ENCODE measurements around the gene CNOT4. TPM values are rescaled to one million over a fixed set of nuclear protein-coding genes. Genes with fewer than 3 reads are reported as not detected.

Gene CNOT4
- total RNA-seq, 1 experiment from 2014 or later = 14.6 TPM

DNA sequence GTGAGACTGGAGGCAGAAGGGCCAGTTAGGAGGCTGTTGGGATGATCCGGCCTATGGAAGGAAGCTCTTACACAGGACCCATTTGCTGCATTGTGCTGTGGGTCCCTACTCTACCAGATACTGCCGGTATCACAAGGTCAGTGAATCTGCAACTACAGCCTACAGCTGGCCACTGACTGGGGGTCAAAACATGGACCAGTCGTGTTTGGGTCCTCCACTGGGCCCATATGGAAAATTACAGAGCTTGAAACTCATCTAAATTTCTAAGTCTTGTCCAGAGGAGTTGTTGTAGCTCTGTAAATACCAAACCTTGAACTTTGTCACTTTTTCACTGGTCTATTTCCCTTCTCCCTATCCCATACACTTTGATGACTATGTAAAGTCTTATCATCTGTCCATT, 42.2 kb upstream of the CNOT4 start:
- TF ChIP-seq PRRX2 (CRISPR knock-in tag; IDR thresholded peaks at IDR 0.05) (no peak), TP53 (CRISPR knock-in tag; IDR thresholded peaks at IDR 0.05) (no peak), MXD4 (CRISPR knock-in tag; IDR thresholded peaks at IDR 0.05; ENCODE audit: borderline replicate concordance) (no peak), ZNF263 (CRISPR knock-in tag; IDR thresholded peaks at IDR 0.05; ENCODE audit: low read depth) (no peak), ZNF317 (CRISPR knock-in tag; IDR thresholded peaks at IDR 0.05; ENCODE audit: borderline replicate concordance, low read depth) (no peak)
- TF ChIP-seq, protein P1, sequence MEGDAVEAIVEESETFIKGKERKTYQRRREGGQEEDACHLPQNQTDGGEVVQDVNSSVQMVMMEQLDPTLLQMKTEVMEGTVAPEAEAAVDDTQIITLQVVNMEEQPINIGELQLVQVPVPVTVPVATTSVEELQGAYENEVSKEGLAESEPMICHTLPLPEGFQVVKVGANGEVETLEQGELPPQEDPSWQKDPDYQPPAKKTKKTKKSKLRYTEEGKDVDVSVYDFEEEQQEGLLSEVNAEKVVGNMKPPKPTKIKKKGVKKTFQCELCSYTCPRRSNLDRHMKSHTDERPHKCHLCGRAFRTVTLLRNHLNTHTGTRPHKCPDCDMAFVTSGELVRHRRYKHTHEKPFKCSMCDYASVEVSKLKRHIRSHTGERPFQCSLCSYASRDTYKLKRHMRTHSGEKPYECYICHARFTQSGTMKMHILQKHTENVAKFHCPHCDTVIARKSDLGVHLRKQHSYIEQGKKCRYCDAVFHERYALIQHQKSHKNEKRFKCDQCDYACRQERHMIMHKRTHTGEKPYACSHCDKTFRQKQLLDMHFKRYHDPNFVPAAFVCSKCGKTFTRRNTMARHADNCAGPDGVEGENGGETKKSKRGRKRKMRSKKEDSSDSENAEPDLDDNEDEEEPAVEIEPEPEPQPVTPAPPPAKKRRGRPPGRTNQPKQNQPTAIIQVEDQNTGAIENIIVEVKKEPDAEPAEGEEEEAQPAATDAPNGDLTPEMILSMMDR (IDR thresholded peaks at IDR 0.05) = no peak
- TF ChIP-seq, protein P2, sequence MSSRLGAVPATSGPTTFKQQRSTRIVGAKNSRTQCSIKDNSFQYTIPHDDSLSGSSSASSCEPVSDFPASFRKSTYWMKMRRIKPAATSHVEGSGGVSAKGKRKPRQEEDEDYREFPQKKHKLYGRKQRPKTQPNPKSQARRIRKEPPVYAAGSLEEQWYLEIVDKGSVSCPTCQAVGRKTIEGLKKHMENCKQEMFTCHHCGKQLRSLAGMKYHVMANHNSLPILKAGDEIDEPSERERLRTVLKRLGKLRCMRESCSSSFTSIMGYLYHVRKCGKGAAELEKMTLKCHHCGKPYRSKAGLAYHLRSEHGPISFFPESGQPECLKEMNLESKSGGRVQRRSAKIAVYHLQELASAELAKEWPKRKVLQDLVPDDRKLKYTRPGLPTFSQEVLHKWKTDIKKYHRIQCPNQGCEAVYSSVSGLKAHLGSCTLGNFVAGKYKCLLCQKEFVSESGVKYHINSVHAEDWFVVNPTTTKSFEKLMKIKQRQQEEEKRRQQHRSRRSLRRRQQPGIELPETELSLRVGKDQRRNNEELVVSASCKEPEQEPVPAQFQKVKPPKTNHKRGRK (CRISPR knock-in tag; IDR thresholded peaks at IDR 0.05; ENCODE audit: borderline replicate concordance) = no peak
- TF ChIP-seq, protein P3, sequence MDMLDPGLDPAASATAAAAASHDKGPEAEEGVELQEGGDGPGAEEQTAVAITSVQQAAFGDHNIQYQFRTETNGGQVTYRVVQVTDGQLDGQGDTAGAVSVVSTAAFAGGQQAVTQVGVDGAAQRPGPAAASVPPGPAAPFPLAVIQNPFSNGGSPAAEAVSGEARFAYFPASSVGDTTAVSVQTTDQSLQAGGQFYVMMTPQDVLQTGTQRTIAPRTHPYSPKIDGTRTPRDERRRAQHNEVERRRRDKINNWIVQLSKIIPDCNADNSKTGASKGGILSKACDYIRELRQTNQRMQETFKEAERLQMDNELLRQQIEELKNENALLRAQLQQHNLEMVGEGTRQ (CRISPR knock-in tag; IDR thresholded peaks at IDR 0.05) = no peak
- no peak for ATAC-seq
- Mint-ChIP-seq H3K36me3 (no peaks in the 10 kb centered on the region), H3K4me1 (peaks cover 2% of the 10 kb centered on the region; the same call in 1 of the 2 replicates), H3K27me3 (ENCODE audit: low read depth) (no peaks in the 10 kb centered on the region), H3K27ac (no peak overlapping the region), H3K4me3 (no peak overlapping the region), H3K9me3 (no peaks in the 10 kb centered on the region)
- CTCF ChIA-PET = no interaction called here
- POLR2A ChIA-PET = no interaction called here
- no peak for DNase-seq (ENCODE audit: low spot score)

DNA sequence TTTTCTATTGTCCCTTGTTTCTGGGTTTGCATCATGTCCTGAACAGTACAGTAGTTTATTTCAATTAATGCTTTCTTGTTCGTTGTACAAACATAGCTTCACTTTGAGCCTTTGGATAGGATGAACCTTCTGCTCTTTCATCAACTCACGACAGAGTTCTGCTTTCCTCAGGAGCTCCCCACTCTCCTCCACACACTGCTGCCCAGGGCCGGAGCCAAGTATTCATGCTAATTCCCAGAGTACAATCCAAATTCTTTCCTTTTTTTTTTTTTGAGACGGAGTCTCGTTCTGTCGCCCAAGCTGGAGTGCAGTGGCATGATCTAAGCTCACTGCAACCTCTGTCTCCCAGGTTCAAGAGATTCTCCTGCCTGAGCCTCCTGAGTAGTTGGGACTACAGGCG, 40.3 kb upstream of the CNOT4 start:
- H3K27ac Mint-ChIP-seq = no peak overlapping the region

More for the DNA sequence above, 40.3 kb upstream of the CNOT4 start:
- Mint-ChIP-seq H3K27me3 (ENCODE audit: low read depth) (no peaks in the 10 kb centered on the region), H3K9me3 (no peaks in the 10 kb centered on the region), H3K36me3 (no peaks in the 10 kb centered on the region), H3K4me1 (no peaks in the 10 kb centered on the region), H3K4me3 (no peak overlapping the region)
- no peak for DNase-seq (ENCODE audit: low spot score)
- no peak for TF ChIP-seq IRF2 (CRISPR knock-in tag; IDR thresholded peaks at IDR 0.05; ENCODE audit: borderline replicate concordance, low read depth)
- no peak for TF ChIP-seq HMGXB4 (CRISPR knock-in tag; IDR thresholded peaks at IDR 0.05)
- no peak for TF ChIP-seq NFYB (CRISPR knock-in tag; conservative IDR thresholded peaks at IDR 0.05; ENCODE audit: low read depth)
- TF ChIP-seq ZNF416 (CRISPR knock-in tag; IDR thresholded peaks at IDR 0.05) = no peak
- no peak for TF ChIP-seq TEAD1 (CRISPR knock-in tag; IDR thresholded peaks at IDR 0.05)
- no peak for TF ChIP-seq ZNF232 (CRISPR knock-in tag; IDR thresholded peaks at IDR 0.05)
- no peak for TF ChIP-seq KAT7 (CRISPR knock-in tag; IDR thresholded peaks at IDR 0.05; ENCODE audit: borderline replicate concordance)
- no peak for TF ChIP-seq ZNF121 (CRISPR knock-in tag; IDR thresholded peaks at IDR 0.05)
- TF ChIP-seq OVOL2 (CRISPR knock-in tag; IDR thresholded peaks at IDR 0.05; ENCODE audit: borderline replicate concordance) = no peak
- TF ChIP-seq SP1 (CRISPR knock-in tag; conservative IDR thresholded peaks at IDR 0.05) = no peak
- no peak for TF ChIP-seq AR (CRISPR knock-in tag; IDR thresholded peaks at IDR 0.05)
- no peak for TF ChIP-seq FOXK1 (CRISPR knock-in tag; IDR thresholded peaks at IDR 0.05)
- TF ChIP-seq PRRX2 (CRISPR knock-in tag; IDR thresholded peaks at IDR 0.05) = no peak
- no peak for TF ChIP-seq FOXP4 (CRISPR knock-in tag; IDR thresholded peaks at IDR 0.05)
- TF ChIP-seq, protein P4, sequence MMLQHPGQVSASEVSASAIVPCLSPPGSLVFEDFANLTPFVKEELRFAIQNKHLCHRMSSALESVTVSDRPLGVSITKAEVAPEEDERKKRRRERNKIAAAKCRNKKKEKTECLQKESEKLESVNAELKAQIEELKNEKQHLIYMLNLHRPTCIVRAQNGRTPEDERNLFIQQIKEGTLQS (CRISPR knock-in tag; conservative IDR thresholded peaks at IDR 0.05) = no peak
- CTCF ChIA-PET = no interaction called here
- POLR2A ChIA-PET = interaction anchor here (0.6 kb wide), 2 partner anchors 24 to 55 kb away, joined by 3 to 4 read pairs; no protein-coding TSS in a partner anchor
- no peak for ATAC-seq

Measured in WTC11 (cell line).